ENCODE results near the gene INPP5A.

INPP5A gene

GRCh38 chr10:132707776-132708171, 170.2 kb downstream of the INPP5A start:
- no peak for DNase-seq
- no peak for TF ChIP-seq CTCF (IDR thresholded peaks at IDR 0.05; ENCODE audit: low read depth, low read length)

GRCh38 chr10:132708441-132708840, 170.9 kb downstream of the INPP5A start:
- TF ChIP-seq CTCF (IDR thresholded peaks at IDR 0.05; ENCODE audit: low read depth, low read length) = no peak
- H3K27ac ChIP-seq = no peak overlapping the region
- DNase-seq = no peak
- peaks cover 13% of the 10 kb centered on the region for H3K9me3 ChIP-seq (ENCODE audit: severe bottlenecking)
- no peaks in the 10 kb centered on the region for H3K27me3 ChIP-seq (ENCODE audit: insufficient read depth, low read depth, severe bottlenecking)
- H3K4me3 ChIP-seq (ENCODE audit: low read depth, low read length) = no peak overlapping the region
- H3K36me3 ChIP-seq = no peaks in the 10 kb centered on the region

More at GRCh38 chr10:132707776-132708171, 170.2 kb downstream of the INPP5A start:
- Histone ChIP-seq H3K4me3 (ENCODE audit: low read depth, low read length) (no peak overlapping the region), H3K27me3 (ENCODE audit: insufficient read depth, low read depth, severe bottlenecking) (no peaks in the 10 kb centered on the region), H3K36me3 (no peaks in the 10 kb centered on the region), H3K9me3 (ENCODE audit: severe bottlenecking) (peaks cover 13% of the 10 kb centered on the region), H3K27ac (no peak overlapping the region)

GRCh38 chr10:132708936-132709335, 171.3 kb downstream of the INPP5A start:
- DNase-seq = no peak
- H3K4me3 ChIP-seq (ENCODE audit: low read depth, low read length) = no peak overlapping the region
- H3K27me3 ChIP-seq (ENCODE audit: insufficient read depth, low read depth, severe bottlenecking) = no peaks in the 10 kb centered on the region
- peaks cover 13% of the 10 kb centered on the region for H3K9me3 ChIP-seq (ENCODE audit: severe bottlenecking)
- H3K27ac ChIP-seq = no peak overlapping the region
- H3K36me3 ChIP-seq = no peaks in the 10 kb centered on the region
- no peak for TF ChIP-seq CTCF (IDR thresholded peaks at IDR 0.05; ENCODE audit: low read depth, low read length)

- H3K9me3 ChIP-seq (ENCODE audit: severe bottlenecking) = peaks cover 13% of the 10 kb centered on the region
- no peak overlapping the region for H3K4me3 ChIP-seq (ENCODE audit: low read depth, low read length)
- H3K27ac ChIP-seq = no peak overlapping the region
- H3K36me3 ChIP-seq = no peaks in the 10 kb centered on the region
- DNase-seq = no peak
- no peak for TF ChIP-seq CTCF (IDR thresholded peaks at IDR 0.05; ENCODE audit: low read depth, low read length)
- no peaks in the 10 kb centered on the region for H3K27me3 ChIP-seq (ENCODE audit: insufficient read depth, low read depth, severe bottlenecking)
These were observed 171.9 kb downstream of the INPP5A start for GRCh38 chr10:132709471-132709951.

- no peak for TF ChIP-seq CTCF (IDR thresholded peaks at IDR 0.05; ENCODE audit: low read depth, low read length)
- no peak for DNase-seq
- no peaks in the 10 kb centered on the region for H3K27me3 ChIP-seq (ENCODE audit: insufficient read depth, low read depth, severe bottlenecking)
- H3K27ac ChIP-seq = no peak overlapping the region
- H3K9me3 ChIP-seq (ENCODE audit: severe bottlenecking) = peaks cover 13% of the 10 kb centered on the region
- no peak overlapping the region for H3K4me3 ChIP-seq (ENCODE audit: low read depth, low read length)
- H3K36me3 ChIP-seq = no peaks in the 10 kb centered on the region
These were observed 172.6 kb downstream of the INPP5A start for GRCh38 chr10:132710036-132710686.

Measured in WERI-Rb-1 (cell line).